Measurements from ENCODE around the gene FBLN7.
"Not testable (repeated sequence)": the region's sequence is repeated elsewhere in the genome, so short reads cannot be mapped to it uniquely, and the experiment has no call there.

Gene FBLN7

GRCh38 chr2:112129060-112129459 lies 9.1 kb upstream of the FBLN7 start:
- no peak for DNase-seq (ENCODE audit: low read depth in 1 of 2, low spot score in 1 of 2)
- in situ Hi-C loops (cut with HindIII; ENCODE audit: low pct_unique_long_range_greater_than_20kb, low sequenced_read_pairs): no loop called here
- TF ChIP-seq JUND (IDR thresholded peaks at IDR 0.05; ENCODE audit: low read depth): no peak

GRCh38 chr2:112133344-112133743 lies 4.8 kb upstream of the FBLN7 start:
- TF ChIP-seq JUND (IDR thresholded peaks at IDR 0.05; ENCODE audit: low read depth): no peak
- DNase-seq (ENCODE audit: low read depth in 1 of 2, low spot score in 1 of 2): no peak
- in situ Hi-C loops (cut with HindIII; ENCODE audit: low pct_unique_long_range_greater_than_20kb, low sequenced_read_pairs): no loop called here

GRCh38 chr2:112134120-112134519 lies 4.1 kb upstream of the FBLN7 start:
- DNase-seq (ENCODE audit: low read depth in 1 of 2, low spot score in 1 of 2): no peak
- in situ Hi-C loops (cut with HindIII; ENCODE audit: low pct_unique_long_range_greater_than_20kb, low sequenced_read_pairs): no loop called here
- no peak for TF ChIP-seq JUND (IDR thresholded peaks at IDR 0.05; ENCODE audit: low read depth)

- TF ChIP-seq JUND (IDR thresholded peaks at IDR 0.05; ENCODE audit: low read depth): no peak
- no peak for DNase-seq (ENCODE audit: low read depth in 1 of 2, low spot score in 1 of 2)
- in situ Hi-C loops (cut with HindIII; ENCODE audit: low pct_unique_long_range_greater_than_20kb, low sequenced_read_pairs): no loop called here
These were observed 2.1 kb upstream of the FBLN7 start for GRCh38 chr2:112136096-112136495.

- no peak for TF ChIP-seq JUND (IDR thresholded peaks at IDR 0.05; ENCODE audit: low read depth)
- in situ Hi-C loops (cut with HindIII; ENCODE audit: low pct_unique_long_range_greater_than_20kb, low sequenced_read_pairs): no loop called here
- DNase-seq (ENCODE audit: low read depth in 1 of 2, low spot score in 1 of 2): peak in 1 of 2 experiments; percentile 25
These were observed 548 bp upstream of the FBLN7 start for GRCh38 chr2:112137516-112138158.

GRCh38 chr2:112139033-112139614 lies 939 bp downstream of the FBLN7 start:
- DNase-seq (ENCODE audit: low read depth in 1 of 2, low spot score in 1 of 2); in situ Hi-C loops (cut with HindIII; ENCODE audit: low pct_unique_long_range_greater_than_20kb, low sequenced_read_pairs): not testable (repeated sequence)

GRCh38 chr2:112139661-112140204 lies 1.5 kb downstream of the FBLN7 start:
- in situ Hi-C loops (cut with HindIII; ENCODE audit: low pct_unique_long_range_greater_than_20kb, low sequenced_read_pairs); DNase-seq (ENCODE audit: low read depth in 1 of 2, low spot score in 1 of 2): not testable (repeated sequence)

- no peak for DNase-seq (ENCODE audit: low read depth in 1 of 2, low spot score in 1 of 2)
- in situ Hi-C loops (cut with HindIII; ENCODE audit: low pct_unique_long_range_greater_than_20kb, low sequenced_read_pairs): no loop called here
- no peak for TF ChIP-seq JUND (IDR thresholded peaks at IDR 0.05; ENCODE audit: low read depth)
These were observed 2.1 kb downstream of the FBLN7 start for GRCh38 chr2:112140205-112140802.

- DNase-seq (ENCODE audit: low read depth in 1 of 2, low spot score in 1 of 2): no peak
- in situ Hi-C loops (cut with HindIII; ENCODE audit: low pct_unique_long_range_greater_than_20kb, low sequenced_read_pairs): no loop called here
- TF ChIP-seq JUND (IDR thresholded peaks at IDR 0.05; ENCODE audit: low read depth): no peak
These were observed 2.9 kb downstream of the FBLN7 start for GRCh38 chr2:112140899-112141625.

- DNase-seq (ENCODE audit: low read depth in 1 of 2, low spot score in 1 of 2): no peak
- TF ChIP-seq JUND (IDR thresholded peaks at IDR 0.05; ENCODE audit: low read depth): no peak
- in situ Hi-C loops (cut with HindIII; ENCODE audit: low pct_unique_long_range_greater_than_20kb, low sequenced_read_pairs): no loop called here
These were observed 3.4 kb downstream of the FBLN7 start for GRCh38 chr2:112141626-112142007.

GRCh38 chr2:112142525-112143078 lies 4.4 kb downstream of the FBLN7 start:
- no peak for TF ChIP-seq JUND (IDR thresholded peaks at IDR 0.05; ENCODE audit: low read depth)
- in situ Hi-C loops (cut with HindIII; ENCODE audit: low pct_unique_long_range_greater_than_20kb, low sequenced_read_pairs): no loop called here
- DNase-seq (ENCODE audit: low read depth in 1 of 2, low spot score in 1 of 2): no peak

GRCh38 chr2:112143150-112143549 lies 5.0 kb downstream of the FBLN7 start:
- in situ Hi-C loops (cut with HindIII; ENCODE audit: low pct_unique_long_range_greater_than_20kb, low sequenced_read_pairs): no loop called here
- no peak for TF ChIP-seq JUND (IDR thresholded peaks at IDR 0.05; ENCODE audit: low read depth)
- no peak for DNase-seq (ENCODE audit: low read depth in 1 of 2, low spot score in 1 of 2)
